OCI-LY1 (cell line): ENCODE data around the gene CDS1.

Experiments used
- H2AFZ ChIP-seq: fragments of 200-600 bp; sonication (generic), shearing (Covaris generic); 2 replicates; pipeline ENCODE4 v1.6.0; 2014; ENCODE audit warnings: antibody characterized with exemption, mild to moderate bottlenecking, low read length
- H3F3A ChIP-seq: fragments of 200-600 bp; sonication (generic), shearing (Covaris generic); 2 replicates; pipeline ENCODE4 v1.6.0; 2014; ENCODE audit warnings: mild to moderate bottlenecking, antibody characterized with exemption, low read length, moderate library complexity; ENCODE audit not compliant: insufficient read depth
- H3K27ac ChIP-seq: fragments of 200-600 bp; sonication (generic); 2 replicates; pipeline ENCODE4 v1.5.1; 2014; ENCODE audit warnings: low read length, mixed run types, mild to moderate bottlenecking, low read depth; ENCODE audit not compliant: poor library complexity, severe bottlenecking
- H3K27me3 ChIP-seq: fragments of 200-600 bp; sonication (generic); 2 replicates; pipeline ENCODE4 v1.6.0; 2014; ENCODE audit warnings: antibody characterized with exemption, mild to moderate bottlenecking, low read length, moderate library complexity; ENCODE audit not compliant: insufficient read depth
- H3K36me3 ChIP-seq: fragments of 200-600 bp; sonication (generic); 2 replicates; pipeline ENCODE4 v1.6.1; 2014; ENCODE audit warnings: mild to moderate bottlenecking, antibody characterized with exemption, low read length, moderate library complexity, mixed read lengths; ENCODE audit not compliant: insufficient read depth
- H3K4me1 ChIP-seq: fragments of 200-600 bp; sonication (generic); 2 replicates; pipeline ENCODE4 v1.5.1; 2014; ENCODE audit warnings: mild to moderate bottlenecking, low read length, moderate library complexity; ENCODE audit not compliant: insufficient read depth, severe bottlenecking
- H3K4me2 ChIP-seq: fragments of 200-600 bp; sonication (generic), shearing (Covaris generic); 2 replicates; pipeline ENCODE4 v1.6.1; 2014; ENCODE audit warnings: low read length
- H3K4me3 ChIP-seq: fragments of 200-600 bp; sonication (generic); 2 replicates; pipeline ENCODE4 v1.5.1; 2014; ENCODE audit warnings: low read length, low read depth, mild to moderate bottlenecking, mixed read lengths; ENCODE audit not compliant: poor library complexity, severe bottlenecking
- H3K79me2 ChIP-seq: fragments of 200-600 bp; shearing (Covaris generic); 2 replicates; pipeline ENCODE4 v1.6.1; 2016; ENCODE audit warnings: mixed run types, low read length, mixed read lengths; ENCODE audit not compliant: insufficient read depth
- H3K9ac ChIP-seq: fragments of 200-600 bp; sonication (generic), shearing (Covaris generic); 2 replicates; pipeline ENCODE4 v1.6.1; 2014; ENCODE audit warnings: mild to moderate bottlenecking, low read length, mixed read lengths
- H3K9me2 ChIP-seq: fragments of 200-600 bp; sonication (generic), shearing (Covaris generic); 2 replicates; pipeline ENCODE4 v1.6.1; 2014; ENCODE audit warnings: low read depth, mild to moderate bottlenecking, low read length, mixed read lengths
- H3K9me3 ChIP-seq: fragments of 200-600 bp; shearing (Covaris generic); 2 replicates; pipeline ENCODE4 v1.6.1; 2014; ENCODE audit warnings: low read length, mixed read lengths
- H4K20me1 ChIP-seq: fragments of 200-600 bp; sonication (generic), shearing (Covaris generic); 2 replicates; pipeline ENCODE4 v1.6.0; 2016; ENCODE audit warnings: mild to moderate bottlenecking, low read length; ENCODE audit not compliant: insufficient read depth
- CTCF ChIP-seq: fragments of 200-600 bp; sonication (generic), shearing (Covaris generic); IDR thresholded peaks from 2 replicates; pipeline ENCODE4 v1.5.1; 2017; ENCODE audit warnings: mild to moderate bottlenecking, antibody characterized with exemption, low read length, moderate library complexity, mixed read lengths
- EZH2 ChIP-seq: fragments of 200-600 bp; sonication (generic), shearing (Covaris generic); IDR thresholded peaks from 2 replicates; pipeline ENCODE4 v1.8.0; 2017; ENCODE audit warnings: borderline replicate concordance, mixed run types, mild to moderate bottlenecking, antibody characterized with exemption, low read length, moderate library complexity, mixed read lengths

The CDS1 gene

GRCh38 chr4:84684361-84684760 lies 101.4 kb downstream of the CDS1 start:
- Histone ChIP-seq H3K4me1 (no peaks in the 10 kb centered on the region), H3K9me3 (no peaks in the 10 kb centered on the region), H3K36me3 (no peaks in the 10 kb centered on the region), H3K27me3 (no peaks in the 10 kb centered on the region), H3K9me2 (no peaks in the 10 kb centered on the region), H3K79me2 (no peaks in the 10 kb centered on the region), H4K20me1 (no peaks in the 10 kb centered on the region), H3K4me3 (no peak overlapping the region), H3K27ac (no peak overlapping the region), H3K4me2 (no peak overlapping the region), H2AFZ (no peak overlapping the region), H3K9ac (no peak overlapping the region), H3F3A (no peaks in the 10 kb centered on the region)
- TF ChIP-seq EZH2 (no peak), CTCF (no peak)

- Histone ChIP-seq H3K4me3 (no peak overlapping the region), H3K9me2 (no peaks in the 10 kb centered on the region), H3K27me3 (no peaks in the 10 kb centered on the region), H2AFZ (no peak overlapping the region), H3K4me2 (no peak overlapping the region), H3K4me1 (no peaks in the 10 kb centered on the region), H3K79me2 (no peaks in the 10 kb centered on the region), H4K20me1 (no peaks in the 10 kb centered on the region), H3K36me3 (no peaks in the 10 kb centered on the region), H3F3A (no peaks in the 10 kb centered on the region), H3K27ac (no peak overlapping the region), H3K9ac (no peak overlapping the region), H3K9me3 (no peaks in the 10 kb centered on the region)
- TF ChIP-seq CTCF (no peak), EZH2 (no peak)
Measured at GRCh38 chr4:84685105-84685504, 102.2 kb downstream of the CDS1 start.

GRCh38 chr4:84688605-84689004 lies 105.7 kb downstream of the CDS1 start:
- no peaks in the 10 kb centered on the region for H3K9me3 ChIP-seq
- no peaks in the 10 kb centered on the region for H3K4me1 ChIP-seq
- no peaks in the 10 kb centered on the region for H3K79me2 ChIP-seq
- TF ChIP-seq CTCF: no peak
- TF ChIP-seq EZH2: no peak
- H3K36me3 ChIP-seq: no peaks in the 10 kb centered on the region
- no peak overlapping the region for H3K27ac ChIP-seq
- H3K9me2 ChIP-seq: no peaks in the 10 kb centered on the region
- no peaks in the 10 kb centered on the region for H3K27me3 ChIP-seq
- no peak overlapping the region for H3K4me3 ChIP-seq
- no peak overlapping the region for H2AFZ ChIP-seq
- H4K20me1 ChIP-seq: no peaks in the 10 kb centered on the region
- no peaks in the 10 kb centered on the region for H3F3A ChIP-seq
- H3K9ac ChIP-seq: no peak overlapping the region
- H3K4me2 ChIP-seq: no peak overlapping the region
